Measurements from ENCODE around the gene MRPL39.
A peak's percentile ranks its signal among the peaks of the same experiment; 100 is the strongest.

MRPL39 gene

GRCh38 chr21:25607151-25608043 is at the start of gene MRPL39:
Gene MRPL39 (minus strand): TSS chr21:25607481. CDS start chr21:25607475, 6 bp downstream.
- DNase-seq: peak; percentile 89

GRCh38 chr21:25656412-25656811 is 49.1 kb upstream of the MRPL39 start:
- DNase-seq: no peak

GRCh38 chr21:25649146-25649545 is 41.9 kb upstream of the MRPL39 start:
- DNase-seq: no peak

GRCh38 chr21:25647647-25648046 is 40.4 kb upstream of the MRPL39 start:
- DNase-seq: no peak

- DNase-seq: no peak
These were observed 39.2 kb upstream of the MRPL39 start for GRCh38 chr21:25646474-25646873.

GRCh38 chr21:25643486-25643885 is 36.2 kb upstream of the MRPL39 start:
- DNase-seq: no peak

- DNase-seq: no peak
These were observed 33.6 kb upstream of the MRPL39 start for GRCh38 chr21:25640943-25641292.

- DNase-seq: no peak
These were observed 33.1 kb upstream of the MRPL39 start for GRCh38 chr21:25640202-25640942.

- peak; percentile 21 for DNase-seq
These were observed 32.4 kb upstream of the MRPL39 start for GRCh38 chr21:25639551-25640201.

GRCh38 chr21:25638660-25639550 is 31.6 kb upstream of the MRPL39 start, which contains the start of gene JAM2:
Gene JAM2 (plus strand): TSS chr21:25639258. CDS start chr21:25639822, 564 bp downstream.
- DNase-seq: peak; percentile 35

- DNase-seq: no peak
These were observed 30.8 kb upstream of the MRPL39 start for GRCh38 chr21:25637851-25638659.

- peak; percentile 80 for DNase-seq
These were observed 29.4 kb upstream of the MRPL39 start for GRCh38 chr21:25636727-25637126.

- DNase-seq: no peak
These were observed 28.0 kb upstream of the MRPL39 start for GRCh38 chr21:25635310-25635709.

GRCh38 chr21:25632296-25632695 is 25.0 kb upstream of the MRPL39 start:
- no peak for DNase-seq

- DNase-seq: no peak
These were observed 19.5 kb upstream of the MRPL39 start for GRCh38 chr21:25626757-25627156.

- DNase-seq: peak; percentile 10
These were observed 18.7 kb upstream of the MRPL39 start for GRCh38 chr21:25625776-25626555.

- no peak for DNase-seq
These were observed 17.8 kb upstream of the MRPL39 start for GRCh38 chr21:25625036-25625435.

- no peak for DNase-seq
These were observed 17.2 kb upstream of the MRPL39 start for GRCh38 chr21:25624511-25624910.

GRCh38 chr21:25619198-25619597 is 11.9 kb upstream of the MRPL39 start:
- no peak for DNase-seq

- DNase-seq: no peak
These were observed 8.6 kb upstream of the MRPL39 start for GRCh38 chr21:25615880-25616279.

- DNase-seq: no peak
These were observed 7.2 kb upstream of the MRPL39 start for GRCh38 chr21:25614441-25614840.
